ENCODE measurements around the gene CLEC4M.
"Not testable (repeated sequence)": the region's sequence is repeated elsewhere in the genome, so short reads cannot be mapped to it uniquely, and the experiment has no call there.

CLEC4M gene

GRCh38 chr19:7788178-7788932 lies 25.3 kb downstream of the CLEC4M start:
- TF ChIP-seq ZFX (IDR thresholded peaks at IDR 0.05; ENCODE audit: borderline replicate concordance) (no peak), CTCF (IDR thresholded peaks at IDR 0.05) (no peak)
- no peak overlapping the region for H3K27ac ChIP-seq

GRCh38 chr19:7788933-7789323 lies 25.9 kb downstream of the CLEC4M start:
- H3K27ac ChIP-seq = no peak overlapping the region
- no peak for TF ChIP-seq ZFX (IDR thresholded peaks at IDR 0.05; ENCODE audit: borderline replicate concordance)
- TF ChIP-seq CTCF (IDR thresholded peaks at IDR 0.05) = no peak

GRCh38 chr19:7789447-7789846 lies 26.4 kb downstream of the CLEC4M start:
- no peak overlapping the region for H3K27ac ChIP-seq
- TF ChIP-seq CTCF (IDR thresholded peaks at IDR 0.05) (no peak), ZFX (IDR thresholded peaks at IDR 0.05; ENCODE audit: borderline replicate concordance) (no peak)

- H3K27ac ChIP-seq = no peak overlapping the region
- TF ChIP-seq CTCF (IDR thresholded peaks at IDR 0.05) (no peak), ZFX (IDR thresholded peaks at IDR 0.05; ENCODE audit: borderline replicate concordance) (no peak)
Measured at GRCh38 chr19:7790416-7790815, 27.4 kb downstream of the CLEC4M start.

GRCh38 chr19:7792281-7792680 lies 29.2 kb downstream of the CLEC4M start:
- no peak overlapping the region for H3K27ac ChIP-seq
- TF ChIP-seq ZFX (IDR thresholded peaks at IDR 0.05; ENCODE audit: borderline replicate concordance) (no peak), CTCF (IDR thresholded peaks at IDR 0.05) (no peak)

GRCh38 chr19:7792701-7793100 lies 29.7 kb downstream of the CLEC4M start:
- not testable (repeated sequence) for H3K27ac ChIP-seq

GRCh38 chr19:7793493-7793892 lies 30.4 kb downstream of the CLEC4M start:
- no peak overlapping the region for H3K27ac ChIP-seq
- TF ChIP-seq ZFX (IDR thresholded peaks at IDR 0.05; ENCODE audit: borderline replicate concordance) (no peak), CTCF (IDR thresholded peaks at IDR 0.05) (no peak)
